Measurements from ENCODE around the gene OR8H3.
"Not testable (repeated sequence)": the region's sequence is repeated elsewhere in the genome, so short reads cannot be mapped to it uniquely, and the experiment has no call there.

OR8H3 gene

DNA sequence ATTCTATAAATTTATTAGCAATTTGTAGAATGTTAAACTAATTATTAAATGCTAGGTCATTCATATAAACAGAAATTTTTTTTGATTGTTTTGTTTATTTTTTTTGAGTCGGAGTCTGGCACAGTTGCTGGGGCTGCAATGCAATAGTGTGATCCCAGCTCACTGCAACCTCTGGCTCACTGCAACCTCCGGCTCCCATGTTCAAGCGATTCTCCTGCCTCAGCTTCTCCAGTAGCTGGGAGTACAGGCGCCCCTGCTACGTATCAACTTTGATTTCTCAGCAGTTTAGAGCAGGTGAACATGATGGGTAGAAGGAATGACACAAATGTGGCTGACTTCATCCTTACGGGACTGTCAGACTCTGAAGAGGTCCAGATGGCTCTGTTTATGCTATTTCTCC lies at the start of gene OR8H3:
Gene OR8H3 (plus strand): TSS at position 301 of the 400 bp plus-strand sequence. CDS start 0 bp downstream, at position 301.
- no peak for DNase-seq (ENCODE audit: low spot score)

GRCh38 chr11:56089697-56090096 lies 32.5 kb upstream of the OR8H3 start:
- no peak for DNase-seq (ENCODE audit: low spot score)

DNA sequence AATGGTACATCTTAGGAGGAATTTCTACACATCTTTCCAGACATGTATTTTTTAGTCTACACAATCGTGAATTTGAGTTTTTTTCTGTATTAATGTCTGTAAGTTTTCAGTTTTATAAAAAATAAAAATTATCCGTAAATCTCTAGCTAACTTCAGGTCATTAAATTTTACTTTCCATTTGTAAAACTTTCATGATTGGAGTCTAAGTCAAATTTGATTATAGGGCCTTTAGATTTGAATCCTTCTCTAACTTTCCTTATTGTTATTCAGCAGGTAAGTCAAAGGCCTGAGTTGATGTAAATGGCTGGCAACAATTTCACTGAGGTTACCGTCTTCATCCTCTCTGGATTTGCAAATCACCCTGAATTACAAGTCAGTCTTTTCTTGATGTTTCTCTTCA lies 29.2 kb upstream of the OR8H3 start, which contains the start of gene OR8I2:
Gene OR8I2 (plus strand): TSS at position 301 of the 400 bp plus-strand sequence. CDS start 0 bp downstream, at position 301.
- DNase-seq (ENCODE audit: low spot score): no peak

DNA sequence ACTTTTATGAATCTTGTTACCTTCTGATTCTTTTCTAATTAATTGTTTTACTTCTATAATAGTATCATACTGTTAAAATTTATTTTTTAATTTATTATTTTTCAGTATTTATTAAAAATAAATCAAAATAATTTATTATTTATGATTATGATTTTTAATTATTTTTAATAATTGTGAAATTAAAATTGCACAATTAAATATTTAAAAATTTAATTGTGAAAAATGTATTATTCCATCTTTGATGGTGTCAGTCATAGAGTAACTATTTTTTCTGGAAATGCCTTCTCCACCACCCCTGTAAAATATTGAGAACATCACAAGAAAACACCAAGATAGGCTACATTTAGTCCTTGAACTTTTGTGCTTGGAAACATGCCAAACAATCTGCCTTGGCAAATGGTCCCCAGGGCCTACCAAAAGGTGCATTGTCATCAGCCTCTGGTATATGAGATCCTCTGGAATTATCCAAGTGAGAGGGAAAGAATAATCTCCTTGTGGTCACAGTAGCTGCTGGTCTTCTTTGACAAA lies 18.9 kb upstream of the OR8H3 start, which contains the start of gene OR8H2:
Gene OR8H2 (plus strand): TSS at position 478 of the 528 bp plus-strand sequence. CDS start 1,356 bp downstream, outside the sequence.
- DNase-seq (ENCODE audit: low spot score): no peak

- no peak for DNase-seq (ENCODE audit: low spot score)
Observed at GRCh38 chr11:56140151-56140661, 18.0 kb downstream of the OR8H3 start, which contains the start of gene OR8J3. TSS of gene OR8J3 (minus strand) at chr11:56140201. CDS start at chr11:56137718, 2,483 bp downstream.

GRCh38 chr11:56143681-56144080 lies 21.5 kb downstream of the OR8H3 start:
- DNase-seq (ENCODE audit: low spot score): not testable (repeated sequence)

GRCh38 chr11:56151376-56151775 lies 29.2 kb downstream of the OR8H3 start:
- DNase-seq (ENCODE audit: low spot score): no peak

GRCh38 chr11:56152333-56152732 lies 30.2 kb downstream of the OR8H3 start:
- no peak for DNase-seq (ENCODE audit: low spot score)

DNA sequence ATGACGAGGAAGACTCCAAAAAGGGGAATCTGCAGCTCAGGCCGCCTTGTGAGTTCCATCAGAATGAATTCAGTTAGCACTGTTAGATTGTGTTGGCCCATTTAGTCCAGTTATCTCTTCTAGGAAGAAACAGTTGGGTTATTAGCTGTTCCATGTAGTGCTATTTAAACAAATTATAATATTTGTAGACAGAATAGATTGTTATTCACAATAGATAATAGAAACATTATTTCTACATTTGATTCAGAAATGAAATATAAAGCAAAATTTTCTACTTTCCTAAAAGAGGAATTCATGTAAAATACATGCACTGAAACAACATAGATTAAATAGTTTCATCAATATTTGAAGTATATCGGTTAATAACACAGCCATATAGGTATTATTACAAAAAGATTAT lies 38.0 kb downstream of the OR8H3 start, which contains the start of gene OR8K5:
Gene OR8K5 (minus strand): TSS at position 101 of the 400 bp plus-strand sequence. CDS start 0 bp downstream, at position 101.
- DNase-seq (ENCODE audit: low spot score): no peak

- DNase-seq (ENCODE audit: low spot score): no peak
Observed at GRCh38 chr11:56163804-56164203, 41.6 kb downstream of the OR8H3 start.

- DNase-seq (ENCODE audit: low spot score): no peak
Observed at GRCh38 chr11:56172256-56172830, 50.2 kb downstream of the OR8H3 start.

Data from SW480 (cell line).